ENCODE measurements around the gene MBOAT2.

MBOAT2 gene

DNA sequence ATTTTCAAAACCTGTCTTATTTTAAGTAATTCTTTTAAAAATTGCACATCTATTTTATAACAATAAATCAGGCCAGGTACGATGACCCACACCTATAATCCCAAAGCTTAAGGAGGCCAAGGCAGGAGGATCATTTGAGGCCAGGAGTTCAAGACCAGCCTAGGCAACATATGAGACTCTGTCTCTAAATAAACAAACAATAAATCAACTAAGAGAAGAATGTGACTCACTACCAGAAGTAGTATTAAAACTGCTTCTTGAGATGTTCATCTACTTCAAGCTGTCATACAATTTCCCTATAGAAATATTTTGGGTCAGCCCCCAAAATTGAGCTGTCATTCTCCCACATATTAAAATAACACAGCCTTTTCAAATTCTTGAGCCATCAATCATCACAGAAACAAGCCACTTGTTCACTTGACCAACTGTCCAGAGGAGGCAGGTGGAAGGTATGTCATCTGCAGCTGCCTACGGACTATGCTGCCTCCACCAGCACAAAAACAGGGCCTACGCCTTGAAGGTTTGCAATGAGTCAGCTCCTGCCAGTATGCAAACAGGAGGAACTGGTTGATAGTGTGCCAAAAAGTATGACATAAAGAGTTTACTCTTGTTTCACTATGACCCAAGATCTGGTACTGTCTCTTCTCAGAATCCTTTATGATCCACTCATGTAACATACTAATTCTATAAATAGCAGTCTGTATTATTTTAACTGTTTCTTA, 199.7 kb downstream of the MBOAT2 start:
- Histone ChIP-seq H3K4me3 (ENCODE audit: low read depth, low read length) (no peak overlapping the region), H3K36me3 (ENCODE audit: insufficient read depth, low read length) (peaks cover 18% of the 10 kb centered on the region; the same call in 1 of the 2 replicates), H3K79me2 (ENCODE audit: control insufficient read depth, insufficient read depth, low read length, unreplicated experiment) (no peaks in the 10 kb centered on the region), H2AFZ (ENCODE audit: low read length, unreplicated experiment) (no peak overlapping the region), H3K27me3 (ENCODE audit: insufficient read depth, low read length) (no peaks in the 10 kb centered on the region), H3K27ac (ENCODE audit: low read depth, low read length) (peak overlapping the region; percentile 61), H3K4me1 (ENCODE audit: control insufficient read depth, insufficient read depth, low read length, unreplicated experiment) (peaks cover 11% of the 10 kb centered on the region)

DNA sequence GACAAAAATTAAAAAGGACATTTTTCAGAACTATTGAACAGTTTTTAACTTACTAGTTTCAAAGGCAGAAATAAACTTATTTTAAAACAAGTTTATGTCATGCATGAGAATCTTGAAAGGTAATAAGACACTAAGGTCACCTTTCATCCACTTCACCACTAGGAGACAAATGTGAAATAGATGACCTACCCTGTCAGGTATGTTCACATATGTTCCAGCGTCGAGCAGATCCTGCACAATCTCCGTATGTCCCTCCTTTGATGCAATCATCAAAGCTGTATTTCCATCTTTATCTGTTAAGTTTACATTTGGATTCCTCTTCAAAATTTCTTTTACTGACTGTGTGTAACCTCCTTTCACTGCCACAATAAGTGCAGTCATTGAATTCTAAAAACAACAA, 200.7 kb downstream of the MBOAT2 start:
- Histone ChIP-seq H3K79me2 (ENCODE audit: control insufficient read depth, insufficient read depth, low read length, unreplicated experiment) (no peaks in the 10 kb centered on the region), H3K36me3 (ENCODE audit: insufficient read depth, low read length) (peaks cover 18% of the 10 kb centered on the region; the same call in 1 of the 2 replicates), H2AFZ (ENCODE audit: low read length, unreplicated experiment) (no peak overlapping the region), H3K4me1 (ENCODE audit: control insufficient read depth, insufficient read depth, low read length, unreplicated experiment) (peaks cover 11% of the 10 kb centered on the region), H3K27me3 (ENCODE audit: insufficient read depth, low read length) (no peaks in the 10 kb centered on the region), H3K27ac (ENCODE audit: low read depth, low read length) (no peak overlapping the region), H3K4me3 (ENCODE audit: low read depth, low read length) (no peak overlapping the region)
